ENCODE measurements around the gene ADAM20.
"Not testable (repeated sequence)": the region's sequence is repeated elsewhere in the genome, so short reads cannot be mapped to it uniquely, and the experiment has no call there.

ADAM20 gene

GRCh38 chr14:70530417-70530816 lies 4.4 kb downstream of the ADAM20 start:
- Histone ChIP-seq H3K27ac (ENCODE audit: low read depth, low read length, severe bottlenecking) (no peak overlapping the region), H3K4me1 (ENCODE audit: control insufficient read depth, insufficient read depth, low read length, poor library complexity, severe bottlenecking) (no peaks in the 10 kb centered on the region), H3K36me3 (ENCODE audit: control insufficient read depth, insufficient read depth, low read length) (no peaks in the 10 kb centered on the region), H3K4me3 (ENCODE audit: extremely low read depth, insufficient read depth, low read length, poor library complexity, severe bottlenecking) (no peak overlapping the region), H3K9me3 (ENCODE audit: control insufficient read depth, low read length) (no peaks in the 10 kb centered on the region)
- WGBS, 2 experiments (ENCODE audit: insufficient coverage in 2 of 2) = 80% methylated on average over 1 of the region's 2 CpGs; no CpG with 5 or more reads in 1 of the 2 experiments

- WGBS, 2 experiments (ENCODE audit: insufficient coverage in 2 of 2) = 96 to 100% methylated on average over 2 of the region's 2 CpGs
- no peaks in the 10 kb centered on the region for H3K9me3 ChIP-seq (ENCODE audit: control insufficient read depth, low read length)
- H3K36me3 ChIP-seq (ENCODE audit: control insufficient read depth, insufficient read depth, low read length) = no peaks in the 10 kb centered on the region
- H3K4me3 ChIP-seq (ENCODE audit: extremely low read depth, insufficient read depth, low read length, poor library complexity, severe bottlenecking) = no peak overlapping the region
- H3K27ac ChIP-seq (ENCODE audit: low read depth, low read length, severe bottlenecking) = no peak overlapping the region
- H3K4me1 ChIP-seq (ENCODE audit: control insufficient read depth, insufficient read depth, low read length, poor library complexity, severe bottlenecking) = no peaks in the 10 kb centered on the region
These were observed 7.2 kb downstream of the ADAM20 start for GRCh38 chr14:70527501-70528105.

- Histone ChIP-seq H3K27ac (ENCODE audit: low read depth, low read length, severe bottlenecking) (no peak overlapping the region), H3K36me3 (ENCODE audit: control insufficient read depth, insufficient read depth, low read length) (no peaks in the 10 kb centered on the region), H3K4me1 (ENCODE audit: control insufficient read depth, insufficient read depth, low read length, poor library complexity, severe bottlenecking) (no peaks in the 10 kb centered on the region), H3K4me3 (ENCODE audit: extremely low read depth, insufficient read depth, low read length, poor library complexity, severe bottlenecking) (no peak overlapping the region), H3K9me3 (ENCODE audit: control insufficient read depth, low read length) (peaks cover 10% of the 10 kb centered on the region)
These were observed 9.1 kb downstream of the ADAM20 start for GRCh38 chr14:70525691-70526090.

- Histone ChIP-seq H3K4me3 (ENCODE audit: extremely low read depth, insufficient read depth, low read length, poor library complexity, severe bottlenecking) (no peak overlapping the region), H3K4me1 (ENCODE audit: control insufficient read depth, insufficient read depth, low read length, poor library complexity, severe bottlenecking) (no peaks in the 10 kb centered on the region), H3K27ac (ENCODE audit: low read depth, low read length, severe bottlenecking) (no peak overlapping the region), H3K36me3 (ENCODE audit: control insufficient read depth, insufficient read depth, low read length) (no peaks in the 10 kb centered on the region), H3K9me3 (ENCODE audit: control insufficient read depth, low read length) (peaks cover 10% of the 10 kb centered on the region)
- WGBS, 2 experiments (ENCODE audit: insufficient coverage in 2 of 2) = 100% methylated on average over 2 of the region's 3 CpGs; no CpG with 5 or more reads in 1 of the 2 experiments
These were observed 19.0 kb downstream of the ADAM20 start for GRCh38 chr14:70515811-70516210.

- no peak overlapping the region for H3K4me3 ChIP-seq (ENCODE audit: extremely low read depth, insufficient read depth, low read length, poor library complexity, severe bottlenecking)
- no peaks in the 10 kb centered on the region for H3K9me3 ChIP-seq (ENCODE audit: control insufficient read depth, low read length)
- no peaks in the 10 kb centered on the region for H3K4me1 ChIP-seq (ENCODE audit: control insufficient read depth, insufficient read depth, low read length, poor library complexity, severe bottlenecking)
- WGBS, 2 experiments (ENCODE audit: insufficient coverage in 2 of 2) = 80% methylated on average over 2 to 3 of the region's 4 CpGs
- H3K27ac ChIP-seq (ENCODE audit: low read depth, low read length, severe bottlenecking) = no peak overlapping the region
- H3K36me3 ChIP-seq (ENCODE audit: control insufficient read depth, insufficient read depth, low read length) = no peaks in the 10 kb centered on the region
These were observed 20.4 kb downstream of the ADAM20 start for GRCh38 chr14:70514168-70515069.

- peaks cover 6% of the 10 kb centered on the region for H3K9me3 ChIP-seq (ENCODE audit: control insufficient read depth, low read length)
These were observed 36.6 kb downstream of the ADAM20 start for GRCh38 chr14:70498191-70498590.

GRCh38 chr14:70489579-70490200 lies 45.1 kb downstream of the ADAM20 start:
- WGBS, 2 experiments (ENCODE audit: insufficient coverage in 2 of 2) = 70 to 75% methylated on average over 2 to 3 of the region's 3 CpGs
- no peak overlapping the region for H3K27ac ChIP-seq (ENCODE audit: low read depth, low read length, severe bottlenecking)
- H3K4me1 ChIP-seq (ENCODE audit: control insufficient read depth, insufficient read depth, low read length, poor library complexity, severe bottlenecking) = no peaks in the 10 kb centered on the region
- H3K36me3 ChIP-seq (ENCODE audit: control insufficient read depth, insufficient read depth, low read length) = no peaks in the 10 kb centered on the region
- H3K4me3 ChIP-seq (ENCODE audit: extremely low read depth, insufficient read depth, low read length, poor library complexity, severe bottlenecking) = no peak overlapping the region
- H3K9me3 ChIP-seq (ENCODE audit: control insufficient read depth, low read length) = peaks cover 34% of the 10 kb centered on the region

More at GRCh38 chr14:70498191-70498590, 36.6 kb downstream of the ADAM20 start:
- Histone ChIP-seq H3K4me3 (ENCODE audit: extremely low read depth, insufficient read depth, low read length, poor library complexity, severe bottlenecking) (no peak overlapping the region), H3K36me3 (ENCODE audit: control insufficient read depth, insufficient read depth, low read length) (no peaks in the 10 kb centered on the region), H3K27ac (ENCODE audit: low read depth, low read length, severe bottlenecking) (no peak overlapping the region), H3K4me1 (ENCODE audit: control insufficient read depth, insufficient read depth, low read length, poor library complexity, severe bottlenecking) (no peaks in the 10 kb centered on the region)

GRCh38 chr14:70477356-70478105 lies 57.3 kb downstream of the ADAM20 start:
- H3K4me1 ChIP-seq (ENCODE audit: control insufficient read depth, insufficient read depth, low read length, poor library complexity, severe bottlenecking); H3K9me3 ChIP-seq (ENCODE audit: control insufficient read depth, low read length); H3K36me3 ChIP-seq (ENCODE audit: control insufficient read depth, insufficient read depth, low read length); H3K4me3 ChIP-seq (ENCODE audit: extremely low read depth, insufficient read depth, low read length, poor library complexity, severe bottlenecking); H3K27ac ChIP-seq (ENCODE audit: low read depth, low read length, severe bottlenecking): not testable (repeated sequence)
- WGBS, 2 experiments (ENCODE audit: insufficient coverage in 2 of 2) = 86 to 98% methylated on average over 11 to 26 of the region's 57 CpGs

GRCh38 chr14:70475459-70475858 lies 59.3 kb downstream of the ADAM20 start:
- not testable (repeated sequence) for H3K4me3 ChIP-seq (ENCODE audit: extremely low read depth, insufficient read depth, low read length, poor library complexity, severe bottlenecking); H3K36me3 ChIP-seq (ENCODE audit: control insufficient read depth, insufficient read depth, low read length); H3K9me3 ChIP-seq (ENCODE audit: control insufficient read depth, low read length); H3K4me1 ChIP-seq (ENCODE audit: control insufficient read depth, insufficient read depth, low read length, poor library complexity, severe bottlenecking); H3K27ac ChIP-seq (ENCODE audit: low read depth, low read length, severe bottlenecking)
- WGBS, 2 experiments (ENCODE audit: insufficient coverage in 2 of 2) = 86 to 91% methylated on average over 4 to 9 of the region's 13 CpGs

- no peak overlapping the region for H3K27ac ChIP-seq (ENCODE audit: low read depth, low read length, severe bottlenecking)
- H3K36me3 ChIP-seq (ENCODE audit: control insufficient read depth, insufficient read depth, low read length) = no peaks in the 10 kb centered on the region
- 79% methylated on average over 2 of the region's 2 CpGs; no CpG with 5 or more reads in 1 of the 2 experiments for WGBS, 2 experiments (ENCODE audit: insufficient coverage in 2 of 2)
- no peaks in the 10 kb centered on the region for H3K9me3 ChIP-seq (ENCODE audit: control insufficient read depth, low read length)
- H3K4me3 ChIP-seq (ENCODE audit: extremely low read depth, insufficient read depth, low read length, poor library complexity, severe bottlenecking) = no peak overlapping the region
- no peaks in the 10 kb centered on the region for H3K4me1 ChIP-seq (ENCODE audit: control insufficient read depth, insufficient read depth, low read length, poor library complexity, severe bottlenecking)
These were observed 61.0 kb downstream of the ADAM20 start for GRCh38 chr14:70473825-70474224.
